IPS DF 6.9 (cell line): ENCODE measurements around the gene DALRD3.

Source experiments
- DNase-seq: peaks from one replicate; pipeline ENCODE4 v3.0.0-alpha.2; 2013; ENCODE audit warnings: low read depth, low spot score
- H3K27ac ChIP-seq: one replicate; pipeline ENCODE4 v1.5.1; 2013; ENCODE audit warnings: low read length, control low read depth
- H3K27me3 ChIP-seq: 2 replicates; pipeline ENCODE4 v1.6.1; 2013; ENCODE audit warnings: mild to moderate bottlenecking, low read length; ENCODE audit not compliant: control insufficient read depth, insufficient read depth
- H3K36me3 ChIP-seq: 2 replicates; pipeline ENCODE4 v1.6.1; 2013; ENCODE audit warnings: low read length; ENCODE audit not compliant: control insufficient read depth, insufficient read depth
- H3K4me1 ChIP-seq: 2 replicates; pipeline ENCODE4 v1.6.1; 2013; ENCODE audit warnings: low read length; ENCODE audit not compliant: control insufficient read depth, insufficient read depth
- H3K4me3 ChIP-seq: 2 replicates; pipeline ENCODE4 v1.5.1; 2013; ENCODE audit warnings: mild to moderate bottlenecking, low read length
- H3K9me3 ChIP-seq: 2 replicates; pipeline ENCODE4 v1.6.1; 2013; ENCODE audit warnings: low read length, inconsistent platforms; ENCODE audit not compliant: control insufficient read depth, insufficient read depth
- WGBS: extraction: QIAGEN DNeasy Blood & Tissue Kit; methylation state at CpG from one replicate; pipeline ENCODE4 v1.1.7; 2013; ENCODE audit warnings: mixed read lengths, missing lambda C conversion rate; ENCODE audit not compliant: insufficient read length, insufficient coverage; 5-methylcytosine and 5-hydroxymethylcytosine counted together

DALRD3 gene

DNA sequence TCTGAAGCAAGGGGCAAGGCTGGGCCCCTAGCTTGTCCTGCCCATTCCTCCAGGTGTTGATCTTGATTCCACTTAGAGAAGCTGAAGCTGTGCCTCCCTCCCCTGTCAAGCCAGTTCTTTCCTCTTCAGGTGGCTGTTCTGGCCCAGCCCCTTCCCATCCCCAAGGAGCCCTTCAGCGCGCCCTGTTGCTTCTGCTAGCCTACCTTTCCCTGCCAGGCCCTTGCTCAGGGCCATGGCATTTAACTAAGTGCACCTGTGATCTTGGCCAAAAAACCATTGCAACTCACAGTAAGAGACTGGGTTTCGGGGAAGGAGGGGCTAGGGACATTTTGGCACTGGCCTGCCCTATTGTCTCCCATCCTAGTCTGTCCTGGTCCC is 13.1 kb downstream of the DALRD3 start:
- Histone ChIP-seq H3K27me3 (no peaks in the 10 kb centered on the region), H3K27ac (no peak overlapping the region), H3K4me1 (peaks cover 4% of the 10 kb centered on the region; the same call in 1 of the 2 replicates), H3K36me3 (no peaks in the 10 kb centered on the region), H3K4me3 (no peak overlapping the region), H3K9me3 (no peaks in the 10 kb centered on the region)
- no peak for DNase-seq
- WGBS = no CpG with 5 or more reads among the region's 3 CpGs

DNA sequence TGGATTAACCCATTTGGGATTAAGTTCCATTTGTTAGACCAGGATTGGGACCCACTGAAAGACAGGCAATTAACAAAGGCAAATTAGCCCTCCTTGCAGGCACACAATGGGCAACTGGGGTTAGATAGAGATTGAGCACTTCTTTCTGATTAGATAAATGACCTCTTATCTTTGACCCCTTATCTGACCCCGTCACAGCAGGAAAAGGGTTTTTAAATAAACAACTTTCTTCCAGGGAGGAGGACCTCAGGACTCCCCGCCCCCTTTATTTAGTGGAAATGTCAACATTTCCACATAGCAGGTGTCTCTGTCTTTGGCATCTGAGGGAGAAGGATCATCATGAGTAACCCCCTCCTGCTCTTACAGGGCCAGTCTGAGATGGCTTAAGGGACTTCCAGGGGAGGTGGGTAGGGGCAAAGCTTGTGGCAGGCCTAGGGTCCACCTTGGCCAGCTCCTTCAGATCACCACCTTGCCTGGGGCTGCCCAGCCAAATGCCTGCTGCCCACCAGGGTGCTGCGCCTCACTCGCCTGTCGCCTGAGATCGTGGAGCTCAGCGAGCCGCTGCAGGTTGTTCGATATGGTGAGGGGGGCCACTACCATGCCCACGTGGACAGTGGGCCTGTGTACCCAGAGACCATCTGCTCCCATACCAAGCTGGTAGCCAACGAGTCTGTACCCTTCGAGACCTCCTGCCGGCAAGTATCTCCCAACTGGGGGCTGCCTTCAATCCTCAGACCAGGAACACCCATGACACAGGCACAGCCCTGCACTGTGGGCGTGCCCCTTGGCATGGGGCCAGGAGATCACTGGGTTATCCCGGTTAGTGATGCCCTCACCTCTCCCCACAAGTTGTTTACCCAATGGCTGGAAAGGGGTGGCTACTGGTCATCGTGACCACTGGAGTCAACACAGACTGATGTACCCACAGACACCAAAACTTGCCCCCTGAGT is 13.8 kb downstream of the DALRD3 start:
- H3K27me3 ChIP-seq = no peaks in the 10 kb centered on the region
- H3K4me3 ChIP-seq = no peak overlapping the region
- no peak overlapping the region for H3K27ac ChIP-seq
- no peaks in the 10 kb centered on the region for H3K9me3 ChIP-seq
- DNase-seq = no peak
- H3K4me1 ChIP-seq = peaks cover 4% of the 10 kb centered on the region; the same call in 1 of the 2 replicates
- H3K36me3 ChIP-seq = no peaks in the 10 kb centered on the region
- WGBS = no CpG with 5 or more reads among the region's 16 CpGs

- no peaks in the 10 kb centered on the region for H3K27me3 ChIP-seq
- no CpG with 5 or more reads among the region's 6 CpGs for WGBS
- H3K27ac ChIP-seq = no peak overlapping the region
- no peaks in the 10 kb centered on the region for H3K9me3 ChIP-seq
- peaks cover 3% of the 10 kb centered on the region for H3K4me1 ChIP-seq
- no peak overlapping the region for H3K4me3 ChIP-seq
- no peak for DNase-seq
- H3K36me3 ChIP-seq = no peaks in the 10 kb centered on the region
These were observed 17.2 kb downstream of the DALRD3 start for GRCh38 chr3:49001155-49001554.

- WGBS = no CpG with 5 or more reads among the region's 8 CpGs
These were observed 19.1 kb downstream of the DALRD3 start for GRCh38 chr3:48999085-48999858.

DNA sequence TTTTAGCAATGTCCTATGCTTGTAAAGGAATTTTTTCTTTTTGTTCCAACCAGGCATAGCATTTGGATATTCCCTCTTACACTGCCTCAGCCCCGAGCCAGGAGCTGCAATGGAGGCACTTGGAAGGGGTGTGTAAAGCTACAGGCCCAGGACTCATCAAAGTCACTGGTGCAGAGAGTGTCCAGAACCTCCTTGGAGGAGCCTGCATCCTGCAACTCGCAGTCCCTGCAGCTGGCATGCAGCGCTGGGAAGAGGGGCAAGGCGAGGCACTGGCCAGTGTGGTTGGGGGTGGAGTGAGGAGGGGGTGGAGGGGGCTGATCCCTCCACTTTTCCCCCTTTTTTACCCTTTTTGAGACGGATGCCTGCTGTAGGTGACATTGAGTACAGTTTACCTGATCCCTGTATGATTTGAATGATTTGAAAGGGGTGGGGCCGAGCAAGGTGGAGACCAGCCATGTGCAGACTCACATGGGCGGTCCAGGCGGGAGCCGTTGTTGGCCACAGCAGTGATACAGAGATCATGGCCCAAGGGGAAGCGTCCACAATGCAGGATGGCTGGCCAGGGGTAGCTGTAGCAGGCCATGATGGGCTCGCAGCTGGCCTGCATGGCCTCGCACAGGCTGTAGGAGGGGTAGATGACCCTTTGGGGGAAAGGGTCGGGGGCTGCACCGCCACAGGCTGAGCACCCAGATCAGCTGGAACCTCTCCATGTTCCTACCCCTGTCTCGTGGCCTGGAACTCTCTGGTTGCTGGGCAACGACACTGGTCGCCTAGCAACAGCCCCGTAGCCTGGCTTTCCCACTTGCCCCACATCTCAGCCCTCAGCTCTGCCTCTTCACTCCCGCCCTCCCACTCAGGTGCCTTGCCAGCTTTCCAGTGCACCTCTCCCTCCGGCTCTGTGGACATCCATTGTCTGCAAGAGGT is 20.4 kb downstream of the DALRD3 start:
- Histone ChIP-seq H3K27me3 (no peaks in the 10 kb centered on the region), H3K4me1 (peaks cover 3% of the 10 kb centered on the region), H3K36me3 (no peaks in the 10 kb centered on the region), H3K9me3 (no peaks in the 10 kb centered on the region), H3K27ac (no peak overlapping the region), H3K4me3 (no peak overlapping the region)
- DNase-seq = no peak
- WGBS = no CpG with 5 or more reads among the region's 20 CpGs

More at GRCh38 chr3:48999085-48999858, 19.1 kb downstream of the DALRD3 start:
- Histone ChIP-seq H3K4me3 (no peak overlapping the region), H3K4me1 (peaks cover 3% of the 10 kb centered on the region), H3K9me3 (no peaks in the 10 kb centered on the region), H3K27ac (no peak overlapping the region), H3K36me3 (no peaks in the 10 kb centered on the region), H3K27me3 (no peaks in the 10 kb centered on the region)
- no peak for DNase-seq

DNA sequence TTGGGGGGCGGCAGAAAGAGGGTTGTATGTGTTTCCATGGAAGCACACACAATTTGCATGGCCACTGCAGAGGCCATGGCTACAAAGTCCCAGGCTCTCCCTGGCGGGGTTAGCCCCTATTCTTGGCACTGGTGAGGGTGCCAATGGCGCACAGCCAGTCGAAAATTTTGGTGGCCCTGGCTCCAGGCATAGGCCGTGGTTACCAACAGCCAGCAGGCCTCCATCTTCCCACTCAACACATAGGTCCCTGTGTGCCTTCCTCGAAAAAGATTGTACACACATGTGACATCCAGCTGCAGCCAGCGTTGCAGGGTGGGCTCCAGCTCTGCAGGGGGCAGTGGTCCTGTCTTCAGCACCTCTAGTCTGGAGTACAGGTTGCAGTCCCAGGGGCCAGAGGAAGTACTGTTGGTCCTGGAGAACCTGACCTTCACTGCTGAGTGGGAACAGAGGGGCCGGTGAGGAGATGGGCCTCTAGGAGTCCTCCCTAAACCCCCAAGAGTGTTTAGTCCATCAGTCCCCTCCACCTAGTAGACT is 21.2 kb downstream of the DALRD3 start:
- DNase-seq = no peak
- no peaks in the 10 kb centered on the region for H3K36me3 ChIP-seq
- WGBS = no CpG with 5 or more reads among the region's 8 CpGs
- H3K4me1 ChIP-seq = peaks cover 3% of the 10 kb centered on the region
- H3K4me3 ChIP-seq = no peak overlapping the region
- no peaks in the 10 kb centered on the region for H3K9me3 ChIP-seq
- no peak overlapping the region for H3K27ac ChIP-seq
- no peaks in the 10 kb centered on the region for H3K27me3 ChIP-seq

DNA sequence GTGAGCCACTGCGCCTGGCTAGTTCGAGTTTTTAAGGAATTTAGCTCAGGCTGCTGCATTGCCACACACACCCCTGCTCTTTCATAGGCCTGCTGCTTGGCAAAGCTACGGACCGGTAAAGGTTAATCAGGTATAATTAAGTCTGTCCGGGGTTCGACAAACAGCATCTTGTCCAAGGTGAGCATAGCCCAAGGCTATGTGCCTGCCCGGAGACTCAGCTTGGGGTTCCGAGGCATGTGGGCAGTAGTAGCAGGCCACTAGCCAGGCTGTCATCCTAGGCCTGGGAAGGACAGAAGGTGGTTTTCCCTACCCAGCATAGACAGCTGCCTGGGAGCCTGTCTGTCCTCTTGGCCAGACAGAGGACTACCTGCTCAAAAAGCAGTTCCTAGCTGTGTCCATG is 21.7 kb downstream of the DALRD3 start:
- Histone ChIP-seq H3K4me1 (peaks cover 3% of the 10 kb centered on the region), H3K4me3 (no peak overlapping the region), H3K27ac (no peak overlapping the region), H3K36me3 (no peaks in the 10 kb centered on the region), H3K27me3 (no peaks in the 10 kb centered on the region), H3K9me3 (no peaks in the 10 kb centered on the region)
- WGBS = no CpG with 5 or more reads among the region's 8 CpGs
- DNase-seq = no peak

- no peak for DNase-seq
- Histone ChIP-seq H3K27me3 (no peaks in the 10 kb centered on the region), H3K9me3 (no peaks in the 10 kb centered on the region), H3K4me3 (no peak overlapping the region), H3K4me1 (peaks cover 4% of the 10 kb centered on the region; the same call in 1 of the 2 replicates), H3K27ac (no peak overlapping the region), H3K36me3 (no peaks in the 10 kb centered on the region)
These were observed 24.5 kb downstream of the DALRD3 start for GRCh38 chr3:48993834-48994233.

- no peak for DNase-seq
- H3K4me1 ChIP-seq = peaks cover 4% of the 10 kb centered on the region; the same call in 1 of the 2 replicates
- no CpG with 5 or more reads among the region's 5 CpGs for WGBS
- H3K27me3 ChIP-seq = no peaks in the 10 kb centered on the region
- H3K27ac ChIP-seq = no peak overlapping the region
- H3K9me3 ChIP-seq = no peaks in the 10 kb centered on the region
- H3K36me3 ChIP-seq = no peaks in the 10 kb centered on the region
- H3K4me3 ChIP-seq = no peak overlapping the region
These were observed 26.4 kb downstream of the DALRD3 start for GRCh38 chr3:48991851-48992545.
